GM18507 (cell line): ENCODE results near the gene ZNF213.
"Not testable (repeated sequence)": the region's sequence is repeated elsewhere in the genome, so short reads cannot be mapped to it uniquely, and the experiment has no call there.

Experiments
- DNase-seq: peaks from one replicate; pipeline ENCODE4 v3.0.0; 2011; ENCODE audit warnings: low read depth; ENCODE audit not compliant: insufficient read length; ENCODE audit errors: extremely low spot score
- FAIRE-seq: peaks from 2 replicates; lab custom pipeline; 2011; peaks lifted over from hg19 to GRCh38; lab: Jason Lieb, UNC

ZNF213 gene

DNA sequence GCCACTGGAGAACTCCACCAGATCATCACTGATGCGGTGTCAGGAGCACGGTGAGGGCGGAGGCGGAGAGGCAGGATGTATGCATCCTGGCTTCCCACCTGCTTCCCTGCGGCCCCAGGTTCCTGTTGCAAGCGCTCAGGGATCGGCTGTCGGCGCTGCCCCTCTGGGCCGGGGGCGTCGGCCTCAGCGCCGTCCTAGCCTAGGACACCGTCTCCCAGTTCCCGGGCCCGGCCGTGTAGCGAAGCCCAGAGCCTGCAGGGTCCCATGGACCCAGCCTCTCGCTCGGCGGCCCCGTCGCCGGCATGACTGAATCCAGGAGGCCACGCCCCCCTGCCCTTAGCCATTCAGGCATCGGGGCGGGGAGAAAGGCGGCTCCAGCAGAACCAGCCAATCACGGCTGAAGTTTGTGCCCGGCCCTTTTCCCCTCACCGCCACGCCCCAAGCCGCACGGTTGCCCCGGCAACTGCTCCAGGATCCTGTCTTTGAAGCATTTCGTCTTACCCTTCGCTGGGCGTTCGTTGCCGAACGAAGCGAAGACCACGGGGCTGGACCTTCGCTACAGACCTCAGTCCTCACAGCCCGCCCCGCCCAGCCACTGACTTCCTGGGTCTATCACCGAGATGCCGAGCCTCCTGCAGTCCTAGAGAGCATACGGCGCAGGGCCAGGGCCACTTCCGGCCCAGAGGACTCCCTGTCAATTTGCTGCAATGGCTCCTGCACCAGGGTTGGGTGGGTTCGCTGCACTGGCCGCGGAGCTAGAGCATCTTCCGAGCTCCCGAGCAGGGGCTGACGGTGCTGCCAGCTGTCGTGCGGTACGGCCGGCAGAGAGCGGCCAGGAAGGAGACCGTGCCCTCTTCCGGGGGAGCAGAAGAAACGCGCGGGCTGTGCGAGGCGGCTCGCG, 10.6 kb upstream of the ZNF213 start:
- DNase-seq (peak; percentile 84), FAIRE-seq (peak; percentile 96)

DNA sequence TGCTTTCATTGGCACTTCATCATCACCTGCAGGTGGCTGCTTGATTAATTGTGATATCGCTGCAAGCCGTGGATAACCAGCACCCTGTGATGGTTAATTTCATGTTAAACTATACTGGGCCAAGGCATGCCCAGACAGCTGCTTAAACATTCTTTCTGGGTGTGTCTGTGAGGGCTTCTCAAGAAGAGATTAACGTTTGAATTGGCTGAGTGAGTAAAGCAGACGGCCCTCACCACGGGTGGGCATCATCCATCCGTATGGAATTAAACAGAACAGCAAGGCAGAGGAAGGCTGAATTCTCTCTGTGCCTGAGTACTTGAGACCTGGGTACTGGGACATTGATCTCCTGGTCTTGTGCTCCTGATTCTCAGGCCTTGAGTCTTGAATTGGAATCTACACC, 7.1 kb upstream of the ZNF213 start:
- FAIRE-seq (no peak), DNase-seq (no peak)

DNA sequence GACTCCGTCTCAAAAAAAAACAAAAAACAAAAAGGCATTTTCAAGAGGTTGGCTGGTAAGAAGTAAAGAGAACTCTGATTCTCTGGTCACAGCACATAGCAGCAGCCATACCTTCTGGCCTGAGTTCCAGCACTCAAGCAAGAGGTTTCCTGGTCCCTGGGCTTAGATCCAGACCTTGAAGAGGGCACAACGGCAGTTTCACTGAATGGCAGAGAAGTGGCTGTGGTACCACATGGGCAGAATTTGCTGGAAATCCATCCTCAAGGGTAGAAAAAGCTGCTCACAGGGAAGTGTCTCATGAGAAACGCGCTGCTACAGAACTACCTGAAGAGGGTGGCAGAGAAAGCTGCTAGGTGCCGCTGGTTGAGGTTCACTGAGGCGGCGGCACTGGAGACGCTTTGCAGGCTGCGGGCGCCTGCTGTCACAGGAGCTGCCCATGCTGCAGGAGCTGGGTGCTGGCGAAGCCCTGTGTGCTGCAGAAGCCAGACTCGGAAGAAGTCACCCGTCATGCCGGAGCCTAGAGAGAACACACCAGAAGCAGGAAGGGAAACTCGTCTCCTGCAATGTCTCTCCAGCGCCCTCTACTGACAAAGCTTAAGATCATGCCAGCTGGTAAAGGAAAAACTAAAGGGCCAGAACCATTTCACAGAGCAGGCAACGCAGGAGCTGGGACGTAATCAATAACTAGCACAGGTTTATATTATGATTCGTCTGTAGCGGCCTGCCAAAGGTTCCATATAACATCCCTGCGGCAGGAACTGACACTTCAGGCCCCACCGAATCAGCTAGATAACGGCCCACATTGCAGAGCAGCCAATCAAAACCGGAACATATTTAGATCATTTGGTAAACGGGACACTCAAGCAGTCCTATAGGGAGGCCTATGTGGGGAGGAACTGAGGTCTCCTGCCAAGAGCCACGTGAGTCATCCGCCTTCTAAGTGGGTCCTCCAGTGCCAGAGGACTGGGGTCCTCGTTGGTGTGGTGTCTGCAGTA, 5.4 kb upstream of the ZNF213 start:
- no peak for DNase-seq
- peak; percentile 92 for FAIRE-seq

DNA sequence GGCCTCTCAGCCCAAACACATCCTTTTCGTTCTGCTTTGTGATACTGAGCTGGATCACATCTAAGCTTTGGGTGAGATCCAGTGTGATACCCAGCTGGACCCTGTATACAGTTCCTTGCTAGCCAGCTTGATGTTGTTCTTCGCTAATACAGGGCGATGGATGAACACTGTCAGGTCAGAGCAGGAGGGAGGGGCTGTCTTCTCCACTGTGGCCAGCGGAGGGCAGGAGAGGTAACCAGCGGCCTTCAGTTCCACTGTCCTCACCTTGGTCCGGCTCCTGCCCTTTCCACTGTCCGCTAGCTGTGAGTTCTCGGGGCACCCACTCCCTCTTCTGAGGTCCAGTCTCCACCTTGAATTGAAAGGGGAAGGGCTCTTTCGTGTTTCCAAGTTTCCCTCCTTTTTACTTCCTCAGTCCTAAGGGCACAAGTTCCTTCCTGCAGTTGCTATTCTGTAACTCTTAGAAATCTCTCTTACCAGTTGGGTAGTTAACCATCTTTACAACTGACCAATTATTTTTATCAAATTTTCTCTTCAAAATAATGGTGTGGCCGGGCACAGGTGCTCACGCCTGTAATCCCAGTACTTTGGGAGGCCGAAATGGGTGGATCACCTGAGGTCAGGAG, 3.0 kb upstream of the ZNF213 start:
- DNase-seq (no peak), FAIRE-seq (peak; percentile 26)

DNA sequence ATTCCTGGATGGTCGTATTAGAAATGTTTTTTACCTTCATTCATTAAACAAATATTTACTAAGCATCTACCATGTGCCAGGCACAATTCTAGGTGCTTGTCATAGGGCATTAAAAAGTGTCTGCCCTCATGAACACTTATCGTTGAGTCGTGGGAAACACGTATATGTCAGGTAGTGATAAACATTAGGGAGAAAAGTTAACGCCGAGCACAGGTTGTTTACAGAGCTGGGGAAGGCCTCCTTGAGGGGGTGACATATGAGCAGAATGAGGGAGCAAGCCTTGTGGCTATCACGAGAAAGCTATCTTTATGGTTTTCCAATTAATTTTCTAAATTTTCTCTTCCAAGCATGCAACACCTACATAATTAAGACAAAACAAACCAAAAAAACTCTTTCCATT, 985 bp upstream of the ZNF213 start:
- FAIRE-seq (no peak), DNase-seq (no peak)

DNA sequence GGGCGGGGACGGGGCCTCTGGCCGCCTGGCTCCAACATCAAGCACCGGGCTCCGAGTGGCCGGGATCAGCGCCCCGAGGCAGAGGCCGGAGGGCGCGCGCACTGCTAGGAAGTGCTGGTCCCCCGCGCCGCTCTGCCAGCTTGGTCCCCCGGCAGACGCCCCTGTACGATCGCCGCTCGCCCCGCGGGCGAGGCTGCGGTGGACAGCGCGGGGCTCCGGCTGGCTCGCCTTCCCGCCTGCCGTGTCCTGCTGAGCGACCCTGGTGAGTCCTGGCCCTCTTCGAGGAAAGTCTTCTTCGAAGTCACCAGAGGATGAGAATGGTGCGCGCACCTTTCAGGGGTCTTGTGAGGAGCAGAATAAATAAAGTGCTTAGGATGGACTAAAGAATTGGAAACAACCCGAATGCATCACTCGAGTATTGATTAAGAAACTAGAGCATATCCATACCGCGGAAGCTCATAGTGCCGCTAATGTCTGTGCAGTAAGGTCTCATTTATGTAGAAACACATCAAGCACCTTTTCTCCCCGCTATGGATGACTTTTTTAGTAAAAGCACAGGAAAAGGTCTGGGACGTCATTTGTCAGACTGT, 392 bp downstream of the ZNF213 start:
- FAIRE-seq (no peak), DNase-seq (no peak)

DNA sequence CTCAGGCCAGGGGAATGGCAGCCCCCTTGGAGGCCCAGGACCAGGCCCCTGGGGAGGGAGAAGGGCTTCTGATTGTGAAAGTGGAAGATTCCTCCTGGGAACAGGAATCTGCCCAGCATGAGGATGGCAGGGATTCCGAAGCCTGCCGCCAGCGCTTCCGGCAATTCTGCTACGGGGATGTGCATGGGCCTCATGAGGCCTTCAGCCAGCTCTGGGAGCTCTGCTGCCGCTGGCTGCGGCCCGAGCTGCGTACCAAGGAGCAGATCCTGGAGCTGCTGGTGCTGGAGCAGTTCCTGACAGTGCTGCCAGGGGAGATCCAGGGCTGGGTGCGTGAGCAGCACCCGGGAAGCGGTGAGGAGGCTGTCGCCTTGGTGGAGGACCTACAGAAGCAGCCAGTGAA, 2.4 kb downstream of the ZNF213 start:
- FAIRE-seq, result no peak
- DNase-seq, result no peak

DNA sequence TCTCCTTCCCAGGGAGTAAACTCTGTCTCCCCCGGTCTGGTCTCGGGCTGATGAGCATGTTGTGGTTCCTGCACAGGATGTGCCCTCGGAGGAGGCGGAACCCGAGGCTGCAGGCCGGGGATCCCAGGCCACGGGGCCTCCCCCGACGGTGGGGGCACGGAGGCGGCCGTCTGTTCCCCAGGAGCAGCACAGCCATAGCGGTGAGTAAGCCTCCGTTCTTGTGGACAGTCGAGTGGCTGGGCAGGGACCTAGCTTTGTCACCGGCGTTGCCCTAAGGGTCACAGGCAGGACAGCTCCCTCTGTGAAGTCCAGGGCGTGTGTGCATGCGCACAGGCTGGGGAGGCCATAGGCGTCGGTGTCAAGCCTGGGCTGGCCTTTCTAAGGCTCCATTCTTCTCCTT, 3.5 kb downstream of the ZNF213 start:
- DNase-seq (no peak), FAIRE-seq (no peak)

DNA sequence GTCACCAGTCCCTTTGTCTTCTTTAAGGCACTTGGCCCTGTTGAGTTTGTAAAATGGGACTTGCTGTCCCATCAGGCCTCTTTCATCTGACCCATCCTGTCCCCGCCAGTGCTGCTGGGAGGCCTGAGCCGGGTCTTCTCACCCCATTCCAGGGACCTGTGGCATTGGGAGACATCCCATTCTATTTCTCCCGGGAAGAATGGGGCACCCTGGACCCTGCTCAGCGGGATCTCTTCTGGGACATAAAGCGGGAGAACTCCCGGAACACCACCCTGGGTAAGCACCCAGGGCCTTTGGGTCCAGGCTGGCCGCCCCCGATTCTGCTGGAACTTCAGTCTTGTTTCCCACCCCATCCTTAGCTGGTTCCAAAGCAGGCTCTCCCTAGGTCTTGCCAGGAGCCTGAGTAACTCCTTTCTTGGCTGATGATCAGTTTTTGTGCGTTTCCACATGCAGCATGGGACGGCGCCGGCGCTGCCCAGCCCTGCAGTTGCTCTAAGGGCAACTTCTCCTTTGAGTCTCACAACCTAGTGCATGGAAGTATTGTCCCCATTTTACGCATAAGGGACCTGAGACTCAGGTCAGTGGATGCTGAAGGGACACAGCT, 4.1 kb downstream of the ZNF213 start:
- DNase-seq (no peak), FAIRE-seq (no peak)

DNA sequence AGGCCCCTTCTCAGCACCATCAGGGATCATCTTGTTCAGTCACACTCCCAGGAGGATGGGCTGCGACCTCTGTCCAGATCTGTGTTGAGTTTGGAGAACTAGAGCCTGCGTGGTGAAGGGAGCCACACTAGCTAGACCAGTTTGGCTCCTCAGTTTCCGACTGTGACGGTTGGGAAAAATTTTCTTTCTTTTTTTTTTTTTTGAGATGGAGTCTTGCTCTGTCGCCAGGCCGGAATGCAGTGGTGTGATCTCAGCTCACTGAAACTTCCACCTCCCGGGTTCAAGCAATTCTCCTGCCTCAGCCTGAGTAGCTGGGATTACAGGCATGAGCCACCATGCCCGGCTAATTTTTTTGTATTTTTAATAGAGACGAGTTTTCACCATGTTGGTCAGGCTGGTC, 4.7 kb downstream of the ZNF213 start:
- not testable (repeated sequence) for FAIRE-seq, DNase-seq

DNA sequence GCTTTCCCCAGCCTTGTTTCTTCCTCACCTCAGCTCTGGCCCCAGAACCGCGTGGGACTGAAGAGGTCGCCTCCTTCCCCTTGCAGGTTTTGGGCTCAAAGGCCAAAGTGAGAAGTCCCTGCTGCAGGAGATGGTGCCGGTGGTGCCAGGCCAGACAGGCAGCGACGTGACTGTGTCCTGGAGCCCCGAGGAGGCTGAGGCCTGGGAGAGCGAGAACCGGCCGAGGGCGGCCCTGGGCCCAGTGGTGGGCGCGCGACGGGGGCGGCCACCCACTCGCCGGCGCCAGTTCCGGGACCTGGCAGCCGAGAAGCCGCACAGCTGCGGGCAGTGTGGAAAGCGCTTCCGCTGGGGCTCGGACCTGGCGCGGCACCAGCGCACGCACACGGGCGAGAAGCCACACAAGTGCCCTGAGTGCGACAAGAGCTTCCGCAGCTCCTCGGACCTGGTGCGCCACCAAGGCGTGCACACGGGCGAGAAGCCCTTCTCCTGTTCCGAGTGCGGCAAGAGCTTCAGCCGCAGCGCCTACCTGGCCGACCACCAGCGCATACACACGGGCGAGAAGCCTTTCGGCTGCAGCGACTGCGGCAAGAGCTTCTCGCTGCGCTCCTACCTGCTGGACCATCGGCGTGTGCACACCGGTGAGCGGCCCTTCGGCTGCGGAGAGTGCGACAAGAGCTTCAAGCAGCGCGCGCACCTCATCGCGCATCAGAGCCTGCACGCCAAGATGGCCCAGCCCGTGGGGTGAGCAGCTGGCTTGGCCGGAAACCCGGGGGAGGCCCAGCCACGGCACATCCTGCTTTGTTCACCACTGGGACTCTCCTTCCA, 6.0 kb downstream of the ZNF213 start:
- DNase-seq (no peak), FAIRE-seq (no peak)

DNA sequence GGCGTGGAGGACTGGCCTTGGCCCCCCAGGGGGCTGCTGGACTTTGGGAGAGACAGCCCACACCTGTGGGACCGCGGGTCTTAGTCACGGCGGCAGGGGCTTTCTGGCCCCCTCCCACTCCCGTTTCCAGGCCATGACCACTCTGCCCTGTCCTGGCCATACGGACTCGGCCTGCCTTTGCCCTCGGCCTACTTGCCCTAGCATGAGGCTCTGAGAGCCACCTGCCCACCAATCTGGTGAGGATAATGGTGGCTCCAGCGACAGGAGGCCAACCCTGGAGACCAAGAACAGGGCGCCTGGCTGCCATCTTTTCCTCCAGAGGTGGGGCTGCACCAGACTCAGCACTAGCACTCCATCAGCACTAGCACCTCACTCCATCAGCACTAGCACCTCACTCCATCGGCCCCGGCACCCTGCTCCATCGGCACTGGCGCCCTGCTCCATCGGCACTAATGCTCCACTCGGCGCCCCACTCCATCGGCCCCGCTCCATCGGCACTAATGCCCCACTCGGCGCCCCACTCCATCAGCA, 7.0 kb downstream of the ZNF213 start:
- DNase-seq (no peak), FAIRE-seq (no peak)

DNA sequence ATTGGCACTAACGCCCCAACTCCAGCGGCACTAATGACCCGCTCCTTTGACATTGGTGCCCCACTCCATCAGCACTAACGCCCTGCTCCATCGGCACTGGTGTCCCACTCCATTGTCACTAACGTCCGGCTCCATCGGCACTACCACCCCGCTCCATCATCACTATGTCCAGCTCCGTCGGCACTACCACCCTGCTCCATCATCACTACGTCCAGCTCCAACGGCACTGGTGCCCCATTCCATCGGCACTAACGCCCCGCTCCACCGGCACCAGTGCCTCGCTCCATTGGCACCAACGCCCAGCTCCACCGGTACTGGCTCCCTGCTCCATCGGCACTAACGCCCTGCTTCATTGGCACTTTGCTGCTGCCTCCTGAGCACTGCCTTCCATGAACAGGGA, 7.5 kb downstream of the ZNF213 start:
- FAIRE-seq (no peak), DNase-seq (no peak)

DNA sequence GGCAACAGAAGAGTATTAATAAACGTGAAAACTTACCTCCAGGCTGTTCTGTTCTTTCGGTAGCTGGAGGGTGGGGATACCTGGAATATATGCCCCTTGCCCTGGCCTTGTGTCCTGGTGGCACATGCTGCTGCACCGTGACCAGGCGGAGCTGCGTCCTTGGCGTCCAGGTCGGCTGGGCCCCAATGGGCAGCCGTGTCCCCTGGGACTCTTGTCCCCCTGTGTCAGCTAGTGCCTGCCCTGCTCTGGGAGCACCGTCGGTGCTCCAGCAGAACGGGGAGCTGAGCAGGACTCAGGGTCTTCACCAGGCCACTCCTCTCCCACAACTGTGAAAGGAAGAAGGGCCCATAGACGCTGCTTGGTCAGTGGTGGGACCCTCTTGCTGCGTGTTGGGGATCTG, 7.9 kb downstream of the ZNF213 start:
- no peak for DNase-seq
- FAIRE-seq, result no peak

DNA sequence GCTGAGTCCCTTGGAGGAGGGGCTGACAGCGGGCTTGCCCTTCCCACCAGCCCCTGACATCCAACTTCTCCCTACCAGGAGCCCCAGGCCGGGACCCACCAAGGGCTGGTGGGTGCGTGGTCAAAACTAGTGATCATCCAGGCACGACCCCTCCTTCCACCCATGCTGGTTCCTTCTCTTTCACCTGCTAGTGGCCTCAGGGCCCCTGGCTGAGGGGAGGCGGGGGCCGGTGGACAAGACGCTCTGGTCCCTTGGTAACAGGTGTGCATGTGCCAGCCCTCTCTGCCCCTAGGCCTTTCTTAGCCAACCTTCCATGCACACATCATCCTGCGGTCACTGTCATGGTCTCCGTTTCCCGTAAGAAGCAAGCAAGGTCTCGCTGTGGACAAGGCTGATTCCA, 8.4 kb downstream of the ZNF213 start:
- no peak for FAIRE-seq
- no peak for DNase-seq

DNA sequence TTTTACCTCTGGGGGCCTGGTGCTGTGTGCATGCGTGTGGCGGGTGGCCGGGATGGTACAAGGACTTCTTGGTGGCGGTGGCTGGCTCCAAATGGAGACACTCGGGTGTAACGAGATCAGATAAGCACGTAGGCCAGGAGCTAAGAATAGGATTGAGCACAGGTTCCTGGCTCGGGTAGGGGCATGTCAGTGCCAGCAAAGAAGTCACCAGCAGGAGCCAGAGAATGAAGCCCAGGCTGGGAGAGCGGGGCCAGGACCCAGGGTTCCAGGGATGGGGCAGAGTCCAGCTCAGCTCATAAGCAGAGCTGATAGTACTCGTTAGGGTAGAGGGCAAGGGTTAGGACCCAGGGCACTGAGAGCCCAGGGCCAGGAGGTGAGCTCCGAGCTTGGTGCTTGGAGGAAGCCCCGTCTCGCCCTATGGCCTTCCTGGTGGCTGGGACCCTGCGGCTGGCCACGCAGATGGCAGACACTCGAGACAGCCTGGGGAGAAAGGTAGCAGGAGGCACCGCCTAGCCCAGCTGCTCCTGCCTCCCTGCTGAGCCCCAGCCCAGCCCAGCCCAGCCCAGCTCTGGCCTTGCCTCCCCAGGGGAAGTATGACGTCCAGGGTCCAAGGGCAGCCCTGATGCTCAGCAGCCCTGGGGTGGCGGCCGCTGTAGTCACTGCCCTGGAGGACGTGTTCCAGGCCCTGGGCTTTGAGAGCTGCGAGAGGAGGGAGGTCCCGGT, 8.9 kb downstream of the ZNF213 start:
- FAIRE-seq (no peak), DNase-seq (no peak)

DNA sequence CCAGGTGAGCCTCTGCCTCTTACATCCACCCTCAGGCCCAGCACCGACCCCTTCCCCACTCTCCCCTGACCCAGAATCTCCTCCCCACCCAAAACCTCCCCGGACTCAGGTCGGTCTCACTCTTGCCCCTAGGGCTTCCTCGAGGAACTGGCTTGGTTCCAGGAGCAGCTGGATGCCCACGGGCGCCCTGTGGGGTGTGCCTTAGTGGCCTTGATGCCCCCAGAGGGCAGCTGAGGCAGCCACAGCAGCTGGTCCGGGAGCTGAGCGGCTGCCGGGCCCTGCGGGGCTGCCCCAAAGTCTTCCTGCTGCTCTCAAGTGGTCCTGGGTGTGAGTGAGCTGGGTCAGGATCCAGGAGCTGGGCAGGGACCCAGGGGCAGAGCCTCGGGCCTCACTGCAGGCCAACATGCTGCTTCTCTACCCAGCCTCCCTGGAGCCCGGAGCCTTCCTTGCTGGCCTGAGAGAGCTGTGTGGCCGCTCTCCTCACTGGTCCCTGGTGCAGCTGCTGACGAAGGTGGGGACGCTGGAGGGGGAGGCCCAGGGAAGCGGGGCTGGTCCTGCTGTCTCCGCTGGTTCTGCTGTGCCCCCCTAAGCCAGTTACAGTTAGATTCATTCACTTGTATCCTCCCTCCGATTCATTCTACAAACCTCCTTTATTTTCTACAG, 9.6 kb downstream of the ZNF213 start:
- DNase-seq (no peak), FAIRE-seq (no peak)
